ENCODE data around the gene RTL9. TPM values are rescaled to one million over a fixed set of nuclear protein-coding genes. Genes with fewer than 3 reads are reported as not detected.

RTL9 gene
- total RNA-seq, 1 experiment from 2014 or later: 0.09 TPM

- Histone ChIP-seq H3K4me1 (peaks cover 15% of the 10 kb centered on the region; the same call in 1 of the 2 replicates), H3K4me3 (ENCODE audit: low read depth, low read length) (peak overlapping the region; percentile 49), H3K36me3 (ENCODE audit: control insufficient read depth, insufficient read depth, low read length) (no peaks in the 10 kb centered on the region), H3K9me3 (no peaks in the 10 kb centered on the region), H3K27me3 (replicated peaks; ENCODE audit: control insufficient read depth, insufficient read depth, low read length) (no peaks in the 10 kb centered on the region)
- TF ChIP-seq CTCF (IDR thresholded peaks at IDR 0.05; ENCODE audit: insufficient read depth in 1 of 2, low read depth in 1 of 2, low read length in 1 of 2, severe bottlenecking in 1 of 2, unreplicated experiment in 1 of 2): no peak
- peak; percentile 14 to 32 for DNase-seq
- H3K9me3 Mint-ChIP-seq (ENCODE audit: unreplicated experiment): no peaks in the 10 kb centered on the region
- intact Hi-C loops (cut with micrococcal nuclease; ENCODE audit: unreplicated experiment): loop anchor here (5.0 to 10.0 kb wide), 2 partner anchors 100 to 152 kb away; no protein-coding TSS in a partner anchor
- no peaks in the 10 kb centered on the region for H3K27me3 Mint-ChIP-seq (ENCODE audit: insufficient read depth, unreplicated experiment)
- no peaks in the 10 kb centered on the region for H3K4me1 Mint-ChIP-seq (ENCODE audit: low read depth, unreplicated experiment)
- ChIA-PET CTCF (no interaction called here), POLR2A (interaction anchor here (0.8 kb wide), 1 partner anchor 38 kb away, joined by 6 read pairs; no protein-coding TSS in a partner anchor)
- peak overlapping the region; percentile 99 for H3K4me3 Mint-ChIP-seq (ENCODE audit: unreplicated experiment)
- no peaks in the 10 kb centered on the region for H3K36me3 Mint-ChIP-seq (ENCODE audit: insufficient read depth, unreplicated experiment)
- BruUV-seq (replicated peaks): no TSS peak
- peak overlapping the region; percentile 95 for H3K27ac Mint-ChIP-seq (ENCODE audit: unreplicated experiment)
These were observed 41.4 kb upstream of the RTL9 start for GRCh38 chrX:110317061-110317819.

GRCh38 chrX:110317820-110318663, 40.6 kb upstream of the RTL9 start, which contains the start of gene AMMECR1:
AMMECR1 (minus strand) TSS chrX:110318085; CDS start chrX:110318071, 14 bp downstream.
- Mint-ChIP-seq H3K4me1 (ENCODE audit: low read depth, unreplicated experiment) (peaks cover 1% of the 10 kb centered on the region), H3K36me3 (ENCODE audit: insufficient read depth, unreplicated experiment) (no peaks in the 10 kb centered on the region), H3K27ac (ENCODE audit: unreplicated experiment) (peak within 1 kb of the TSS; percentile 95), H3K4me3 (ENCODE audit: unreplicated experiment) (peak within 1 kb of the TSS; percentile 99), H3K9me3 (ENCODE audit: unreplicated experiment) (no peaks in the 10 kb centered on the region), H3K27me3 (ENCODE audit: insufficient read depth, unreplicated experiment) (no peaks in the 10 kb centered on the region)
- Histone ChIP-seq H3K27me3 (replicated peaks; ENCODE audit: control insufficient read depth, insufficient read depth, low read length) (no peaks in the 10 kb centered on the region), H3K36me3 (ENCODE audit: control insufficient read depth, insufficient read depth, low read length) (no peaks in the 10 kb centered on the region), H3K4me1 (peaks cover 15% of the 10 kb centered on the region; the same call in 1 of the 2 replicates), H3K4me3 (ENCODE audit: low read depth, low read length) (peak within 1 kb of the TSS; percentile 49), H3K9me3 (no peaks in the 10 kb centered on the region)
- intact Hi-C loops (cut with micrococcal nuclease; ENCODE audit: unreplicated experiment): loop anchor here (2.0 to 10.0 kb wide), 3 partner anchors 79 to 153 kb away; no protein-coding TSS in a partner anchor
- ChIA-PET POLR2A (no interaction called here), CTCF (interaction anchor here (0.7 to 1.6 kb wide), 3 partner anchors 94 to 157 kb away, joined by 3 to 4 read pairs (median 4); no protein-coding TSS in a partner anchor)
- TF ChIP-seq CTCF (IDR thresholded peaks at IDR 0.05; ENCODE audit: insufficient read depth in 1 of 2, low read depth in 1 of 2, low read length in 1 of 2, severe bottlenecking in 1 of 2, unreplicated experiment in 1 of 2): no peak
- no TSS peak for BruUV-seq (replicated peaks)
- DNase-seq: peak; percentile 72 to 83

- Mint-ChIP-seq H3K4me3 (ENCODE audit: unreplicated experiment) (peak overlapping the region; percentile 99), H3K36me3 (ENCODE audit: insufficient read depth, unreplicated experiment) (no peaks in the 10 kb centered on the region), H3K27ac (ENCODE audit: unreplicated experiment) (peak overlapping the region; percentile 95), H3K27me3 (ENCODE audit: insufficient read depth, unreplicated experiment) (no peaks in the 10 kb centered on the region), H3K4me1 (ENCODE audit: low read depth, unreplicated experiment) (peaks cover 7% of the 10 kb centered on the region), H3K9me3 (ENCODE audit: unreplicated experiment) (no peaks in the 10 kb centered on the region)
- Histone ChIP-seq H3K4me1 (peaks cover 15% of the 10 kb centered on the region; the same call in 1 of the 2 replicates), H3K27me3 (replicated peaks; ENCODE audit: control insufficient read depth, insufficient read depth, low read length) (no peaks in the 10 kb centered on the region), H3K36me3 (ENCODE audit: control insufficient read depth, insufficient read depth, low read length) (no peaks in the 10 kb centered on the region), H3K4me3 (ENCODE audit: low read depth, low read length) (peak overlapping the region; percentile 49), H3K9me3 (no peaks in the 10 kb centered on the region)
- intact Hi-C loops (cut with micrococcal nuclease; ENCODE audit: unreplicated experiment): loop anchor here (2.0 to 10.0 kb wide), 3 partner anchors 78 to 154 kb away; no protein-coding TSS in a partner anchor
- DNase-seq: peak in 1 of 2 experiments; percentile 39
- ChIA-PET CTCF (interaction anchor here (0.7 to 1.6 kb wide), 3 partner anchors 94 to 158 kb away, joined by 3 to 4 read pairs (median 4); no protein-coding TSS in a partner anchor), POLR2A (no interaction called here)
- BruUV-seq (replicated peaks): TSS peak; percentile 91
- TF ChIP-seq CTCF (IDR thresholded peaks at IDR 0.05; ENCODE audit: insufficient read depth in 1 of 2, low read depth in 1 of 2, low read length in 1 of 2, severe bottlenecking in 1 of 2, unreplicated experiment in 1 of 2): no peak
These were observed 40.0 kb upstream of the RTL9 start for GRCh38 chrX:110318664-110318968.

Measured in Caco-2 (cell line).